ENCODE measurements around the gene IFI44L. TPM values are rescaled to one million over a fixed set of nuclear protein-coding genes. Genes with fewer than 3 reads are reported as not detected.

Gene IFI44L
- total RNA-seq, 2 donors from 2014 or later, result 1.2 to 7.4 TPM

Other genes with a start within 250 kb of the IFI44L start
- gene PTGFR, start 129.5 kb upstream of the IFI44L start, total RNA-seq, result under 1 TPM; 0.34 to 0.46 TPM
- gene IFI44, start 29.4 kb downstream of the IFI44L start, total RNA-seq, result 10 to 100 TPM in 1 of 2 donors, 1 to 10 TPM in 1; 5.3 to 23.9 TPM